ENCODE measurements around the gene PRAMEF14. TPM values are rescaled to one million over a fixed set of nuclear protein-coding genes. Genes with fewer than 3 reads are reported as not detected.
"Not testable (repeated sequence)": the region's sequence is repeated elsewhere in the genome, so short reads cannot be mapped to it uniquely, and the experiment has no call there.

Gene PRAMEF14, protein sequence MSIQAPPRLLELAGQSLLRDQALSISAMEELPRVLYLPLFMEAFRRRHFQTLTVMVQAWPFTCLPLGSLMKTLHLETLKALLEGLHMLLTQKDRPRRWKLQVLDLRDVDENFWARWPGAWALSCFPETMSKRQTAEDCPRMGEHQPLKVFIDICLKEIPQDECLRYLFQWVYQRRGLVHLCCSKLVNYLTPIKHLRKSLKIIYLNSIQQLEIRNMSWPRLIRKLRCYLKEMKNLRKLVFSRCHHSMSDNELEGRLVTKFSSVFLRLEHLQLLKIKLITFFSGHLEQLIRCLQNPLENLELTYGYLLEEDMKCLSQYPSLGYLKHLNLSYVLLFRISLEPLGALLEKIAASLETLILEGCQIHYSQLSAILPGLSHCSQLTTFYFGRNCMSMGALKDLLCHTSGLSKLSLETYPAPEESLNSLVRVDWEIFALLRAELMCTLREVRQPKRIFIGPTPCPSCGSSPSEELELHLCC
- not detected for total RNA-seq

DNA sequence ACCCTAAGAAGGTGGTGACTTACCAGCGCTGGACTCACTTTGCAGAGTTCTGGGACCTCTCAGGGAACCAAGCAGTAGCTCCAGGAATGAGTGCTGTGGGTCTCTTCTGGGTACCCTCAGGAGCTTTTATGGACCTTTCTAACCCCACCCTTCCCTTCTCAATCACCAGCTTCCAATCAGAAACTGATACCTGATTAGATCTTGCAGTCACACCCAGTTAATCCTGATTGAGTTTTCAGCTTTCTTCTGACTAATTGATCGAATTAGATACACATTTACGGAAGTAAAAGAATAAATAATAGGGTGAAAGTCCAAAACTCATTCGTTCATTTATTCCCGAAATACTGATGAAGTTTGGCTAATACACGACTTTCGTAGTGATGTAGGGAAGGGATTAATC is at the start of gene PRAMEF14:
PRAMEF14 (minus strand) TSS at position 101 of the 400 bp plus-strand sequence. CDS start 1,820 bp downstream, outside the sequence.
- not testable (repeated sequence) for H3K9me3 ChIP-seq

DNA sequence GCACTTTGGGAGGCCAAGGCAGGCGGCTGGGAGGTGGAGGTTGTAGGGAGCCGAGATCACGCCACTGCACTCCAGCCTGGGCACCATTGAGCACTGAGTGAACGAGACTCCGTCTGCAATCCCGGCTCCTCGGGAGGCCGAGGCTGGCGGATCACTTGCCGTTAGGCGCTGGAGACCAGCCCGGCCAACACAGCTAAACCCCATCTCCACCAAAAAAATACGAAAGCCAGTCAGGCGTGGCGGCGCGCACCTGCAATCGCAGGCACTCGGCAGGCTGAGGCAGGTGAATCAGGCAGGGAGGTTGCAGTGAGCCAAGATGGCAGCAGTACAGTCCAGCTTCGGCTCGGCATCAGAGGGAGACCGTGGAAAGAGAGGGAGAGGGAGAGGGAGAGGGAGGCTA is 48.4 kb upstream of the PRAMEF14 start:
- 94 to 100% methylated on average over 3 to 22 of the region's 22 CpGs for WGBS, 2 donors (ENCODE audit: low coverage in 1 of 2)

More for the DNA sequence above, at the start of gene PRAMEF14:
- 79 to 80% methylated on average over 1 to 7 of the region's 7 CpGs for WGBS, 2 donors (ENCODE audit: low coverage in 1 of 2)
- H3K27me3 ChIP-seq; intact Hi-C loops (cut with DNase I; ENCODE audit: low total_unique reads); H3K4me1 ChIP-seq; H3K4me3 ChIP-seq; DNase-seq; in situ Hi-C loops (cut with MboI; ENCODE audit: low pct_ligation_motif_present in 1 of 4, low pct_unique_long_range_greater_than_20kb in 1 of 4, low sequenced_read_pairs in 3 of 4); H3K27ac ChIP-seq; H3K36me3 ChIP-seq: not testable (repeated sequence)

DNA sequence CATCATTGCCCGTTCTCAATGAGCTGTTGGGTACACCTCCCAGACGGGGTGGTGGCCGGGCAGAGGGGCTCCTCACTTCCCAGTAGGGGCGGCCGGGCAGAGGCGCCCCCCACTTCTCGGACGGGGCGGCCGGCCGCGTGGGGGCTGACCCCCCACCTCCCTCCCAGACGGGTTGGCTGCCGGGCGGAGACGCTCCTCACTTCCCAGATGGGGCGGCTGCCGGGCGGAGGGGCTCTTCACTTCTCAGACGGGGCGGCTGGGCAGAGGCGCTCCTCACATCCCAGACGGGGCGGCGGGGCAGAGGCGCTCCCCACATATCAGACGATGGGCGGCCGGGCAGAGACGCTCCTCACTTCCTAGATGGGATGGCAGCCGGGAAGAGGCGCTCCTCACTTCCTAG is 47.8 kb upstream of the PRAMEF14 start:
- H3K9me3 ChIP-seq; H3K4me1 ChIP-seq; intact Hi-C loops (cut with DNase I; ENCODE audit: low total_unique reads); H3K27ac ChIP-seq; H3K4me3 ChIP-seq; DNase-seq; H3K27me3 ChIP-seq; in situ Hi-C loops (cut with MboI; ENCODE audit: low pct_ligation_motif_present in 1 of 4, low pct_unique_long_range_greater_than_20kb in 1 of 4, low sequenced_read_pairs in 3 of 4); H3K36me3 ChIP-seq: not testable (repeated sequence)
- 92% methylated on average over 25 of the region's 32 CpGs; no CpG with 5 or more reads in 1 of the 2 donors for WGBS, 2 donors (ENCODE audit: low coverage in 1 of 2)

More for the DNA sequence above, 48.4 kb upstream of the PRAMEF14 start:
- H3K9me3 ChIP-seq; H3K27ac ChIP-seq; intact Hi-C loops (cut with DNase I; ENCODE audit: low total_unique reads); H3K4me3 ChIP-seq; DNase-seq; H3K27me3 ChIP-seq; H3K4me1 ChIP-seq; in situ Hi-C loops (cut with MboI; ENCODE audit: low pct_ligation_motif_present in 1 of 4, low pct_unique_long_range_greater_than_20kb in 1 of 4, low sequenced_read_pairs in 3 of 4); H3K36me3 ChIP-seq: not testable (repeated sequence)

DNA sequence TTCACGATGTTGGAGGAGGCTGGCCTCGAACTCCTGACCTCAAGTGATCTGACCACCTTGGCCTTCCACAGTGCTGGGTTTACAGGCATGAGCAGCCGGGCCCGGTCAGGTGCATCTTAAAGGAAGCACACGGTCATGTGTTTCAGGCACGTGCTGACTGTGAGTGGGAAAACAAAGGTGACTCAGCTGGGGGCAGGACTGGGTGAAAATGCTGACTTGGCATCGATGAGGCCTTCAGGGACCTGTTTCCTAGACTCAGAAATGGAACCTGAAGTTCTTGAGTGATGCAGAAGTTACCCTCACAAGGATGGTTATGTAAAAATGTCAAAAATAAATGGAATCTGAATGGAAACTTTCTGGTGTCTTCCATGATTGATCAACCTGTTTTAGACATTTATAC is 46.1 kb upstream of the PRAMEF14 start:
- WGBS, 2 donors (ENCODE audit: low coverage in 1 of 2) = 71% methylated on average over 7 of the region's 7 CpGs; no CpG with 5 or more reads in 1 of the 2 donors
- H3K27me3 ChIP-seq; H3K9me3 ChIP-seq; intact Hi-C loops (cut with DNase I; ENCODE audit: low total_unique reads); in situ Hi-C loops (cut with MboI; ENCODE audit: low pct_ligation_motif_present in 1 of 4, low pct_unique_long_range_greater_than_20kb in 1 of 4, low sequenced_read_pairs in 3 of 4); H3K27ac ChIP-seq; H3K36me3 ChIP-seq; DNase-seq; H3K4me1 ChIP-seq; H3K4me3 ChIP-seq: not testable (repeated sequence)

DNA sequence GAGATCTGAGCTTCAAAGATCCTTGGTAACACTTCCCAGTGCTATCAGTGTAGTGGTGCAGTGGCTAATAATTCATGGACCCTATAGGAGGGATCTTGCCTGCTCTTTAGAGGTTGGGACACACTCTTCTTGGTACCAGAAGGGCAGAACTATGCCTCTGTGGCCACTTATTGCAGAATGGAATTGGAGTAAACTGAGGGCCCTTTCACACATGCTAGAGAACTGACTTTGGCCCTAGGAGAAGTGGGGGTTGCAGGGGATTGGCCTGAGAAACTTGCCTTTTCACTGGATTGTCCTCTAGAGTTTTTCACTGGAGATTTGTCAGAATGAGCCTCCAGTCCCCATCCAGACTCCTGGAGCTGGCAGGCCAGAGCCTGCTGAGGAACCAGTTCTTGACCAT is 42.4 kb upstream of the PRAMEF14 start, which contains the start of gene PRAMEF17:
PRAMEF17 (plus strand) TSS at position 301 of the 400 bp plus-strand sequence; CDS start at position 327, 26 bp downstream.
- H3K27me3 ChIP-seq; DNase-seq; intact Hi-C loops (cut with DNase I; ENCODE audit: low total_unique reads); H3K9me3 ChIP-seq; H3K36me3 ChIP-seq; H3K4me1 ChIP-seq; H3K4me3 ChIP-seq; H3K27ac ChIP-seq; in situ Hi-C loops (cut with MboI; ENCODE audit: low pct_ligation_motif_present in 1 of 4, low pct_unique_long_range_greater_than_20kb in 1 of 4, low sequenced_read_pairs in 3 of 4): not testable (repeated sequence)

DNA sequence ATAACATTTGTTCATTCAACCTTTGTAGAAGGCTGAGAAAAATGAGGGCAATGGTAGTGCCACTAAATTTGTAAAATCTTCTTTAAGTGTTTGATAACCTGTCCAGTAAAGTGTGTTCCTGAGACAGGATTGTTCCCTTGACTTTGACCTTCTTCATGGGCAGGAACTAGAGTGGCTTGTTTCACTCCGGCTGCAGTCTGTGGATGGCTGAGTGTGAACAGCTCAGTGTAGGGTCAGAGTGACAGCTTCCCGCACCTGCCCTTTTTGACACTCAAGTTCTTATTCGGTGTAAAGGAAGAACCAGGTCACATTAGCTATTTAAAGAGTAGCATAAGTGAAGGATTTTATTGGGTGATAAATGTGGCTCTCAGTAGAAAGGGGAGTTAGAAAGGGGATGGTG is 33.4 kb upstream of the PRAMEF14 start:
- DNase-seq; intact Hi-C loops (cut with DNase I; ENCODE audit: low total_unique reads); H3K27ac ChIP-seq; H3K9me3 ChIP-seq; H3K4me1 ChIP-seq; H3K36me3 ChIP-seq; in situ Hi-C loops (cut with MboI; ENCODE audit: low pct_ligation_motif_present in 1 of 4, low pct_unique_long_range_greater_than_20kb in 1 of 4, low sequenced_read_pairs in 3 of 4); H3K4me3 ChIP-seq; H3K27me3 ChIP-seq: not testable (repeated sequence)
- 75% methylated on average over 3 of the region's 3 CpGs; no CpG with 5 or more reads in 1 of the 2 donors for WGBS, 2 donors (ENCODE audit: low coverage in 1 of 2)

DNA sequence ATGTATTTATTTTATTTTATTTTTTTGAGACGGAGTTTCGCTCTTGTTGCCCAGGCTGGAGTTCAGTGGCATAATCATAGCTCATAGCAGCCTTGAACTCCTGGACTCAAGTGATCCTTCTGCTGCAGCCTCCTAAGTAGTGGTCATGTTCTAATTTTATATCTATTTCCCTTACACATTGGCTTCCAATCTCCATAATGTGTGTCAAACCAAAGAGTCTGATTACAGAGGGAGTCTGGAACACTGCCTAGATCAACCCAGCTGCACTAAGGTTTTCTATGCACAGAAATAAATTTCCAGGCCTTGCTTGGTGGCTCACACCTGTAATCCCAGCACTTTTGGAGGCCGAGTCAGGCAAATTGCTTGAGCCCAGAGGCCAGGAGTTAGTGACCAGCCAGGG is 32.0 kb upstream of the PRAMEF14 start:
- H3K4me1 ChIP-seq; H3K27me3 ChIP-seq; intact Hi-C loops (cut with DNase I; ENCODE audit: low total_unique reads); H3K4me3 ChIP-seq; H3K36me3 ChIP-seq; DNase-seq; in situ Hi-C loops (cut with MboI; ENCODE audit: low pct_ligation_motif_present in 1 of 4, low pct_unique_long_range_greater_than_20kb in 1 of 4, low sequenced_read_pairs in 3 of 4); H3K27ac ChIP-seq; H3K9me3 ChIP-seq: not testable (repeated sequence)
- WGBS, 2 donors (ENCODE audit: low coverage in 1 of 2) = 82 to 100% methylated on average over 2 to 3 of the region's 3 CpGs

DNA sequence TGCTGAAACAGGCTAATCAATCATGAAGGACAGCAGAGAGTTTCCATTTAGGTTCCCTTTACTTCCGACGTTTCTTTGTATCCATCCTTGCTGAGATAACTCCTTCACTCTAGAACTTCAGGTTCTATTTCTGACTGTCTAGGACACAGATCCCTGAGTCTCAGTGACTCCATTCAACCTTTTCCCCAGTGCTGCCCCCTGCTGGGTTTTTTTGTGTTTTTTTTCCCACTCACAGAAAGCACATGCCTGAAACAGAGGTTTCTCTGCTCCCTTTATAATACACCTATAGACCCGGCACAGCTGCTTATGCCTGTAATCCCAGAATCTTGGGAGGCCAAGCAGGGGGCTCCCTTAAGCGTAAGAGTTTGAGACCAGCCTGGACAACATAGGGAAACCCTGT is 21.6 kb upstream of the PRAMEF14 start:
- H3K4me3 ChIP-seq; in situ Hi-C loops (cut with MboI; ENCODE audit: low pct_ligation_motif_present in 1 of 4, low pct_unique_long_range_greater_than_20kb in 1 of 4, low sequenced_read_pairs in 3 of 4); H3K36me3 ChIP-seq; H3K27ac ChIP-seq; DNase-seq; H3K9me3 ChIP-seq; intact Hi-C loops (cut with DNase I; ENCODE audit: low total_unique reads); H3K4me1 ChIP-seq; H3K27me3 ChIP-seq: not testable (repeated sequence)
- WGBS, 2 donors (ENCODE audit: low coverage in 1 of 2) = 74 to 83% methylated on average over 4 of the region's 4 CpGs

DNA sequence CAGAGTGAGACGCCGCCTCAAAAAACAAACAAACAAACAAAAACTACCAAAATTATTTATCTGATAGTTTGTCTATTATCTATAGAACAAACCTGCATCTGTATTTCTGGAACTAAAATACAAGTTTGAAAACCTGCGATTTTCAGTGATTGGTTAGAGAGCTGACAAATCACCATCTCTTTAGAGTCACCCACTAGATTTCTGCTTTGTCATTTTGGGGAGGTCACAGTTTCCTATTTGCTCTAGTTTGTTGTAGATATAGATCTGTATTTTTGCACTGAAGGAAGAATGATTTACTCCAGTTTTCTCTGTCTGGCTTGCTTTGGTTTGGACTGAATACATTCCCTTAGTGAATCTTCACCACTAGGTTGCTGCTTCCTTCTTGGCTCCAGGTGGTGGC is 19.6 kb upstream of the PRAMEF14 start:
- H3K27me3 ChIP-seq; H3K4me3 ChIP-seq; H3K9me3 ChIP-seq; in situ Hi-C loops (cut with MboI; ENCODE audit: low pct_ligation_motif_present in 1 of 4, low pct_unique_long_range_greater_than_20kb in 1 of 4, low sequenced_read_pairs in 3 of 4); H3K36me3 ChIP-seq; DNase-seq; H3K4me1 ChIP-seq; intact Hi-C loops (cut with DNase I; ENCODE audit: low total_unique reads); H3K27ac ChIP-seq: not testable (repeated sequence)
- 85 to 92% methylated on average over 3 of the region's 3 CpGs for WGBS, 2 donors (ENCODE audit: low coverage in 1 of 2)

DNA sequence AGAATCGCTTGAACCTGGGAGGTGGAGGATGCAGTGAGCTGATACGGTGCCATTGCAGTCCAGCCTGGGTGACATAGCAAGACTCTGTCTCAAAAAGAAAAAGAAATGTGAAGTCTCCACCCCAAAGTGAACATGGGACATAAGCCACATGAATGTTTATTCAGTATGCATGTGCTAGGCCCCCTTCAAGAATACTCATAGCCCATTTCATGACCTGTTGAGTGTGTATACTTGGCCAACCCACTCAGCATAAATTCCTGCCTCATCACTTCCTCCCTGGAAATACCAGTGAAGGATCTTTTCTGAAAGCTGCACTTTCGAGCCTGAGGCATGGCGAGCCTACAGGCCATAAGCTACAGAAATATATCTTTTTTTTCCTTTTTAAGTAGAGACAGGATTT is 18.0 kb upstream of the PRAMEF14 start:
- H3K4me1 ChIP-seq; intact Hi-C loops (cut with DNase I; ENCODE audit: low total_unique reads); H3K27ac ChIP-seq; H3K4me3 ChIP-seq; DNase-seq; H3K36me3 ChIP-seq; H3K9me3 ChIP-seq; in situ Hi-C loops (cut with MboI; ENCODE audit: low pct_ligation_motif_present in 1 of 4, low pct_unique_long_range_greater_than_20kb in 1 of 4, low sequenced_read_pairs in 3 of 4); H3K27me3 ChIP-seq: not testable (repeated sequence)
- WGBS, 2 donors (ENCODE audit: low coverage in 1 of 2) = 71% methylated on average over 2 of the region's 4 CpGs; no CpG with 5 or more reads in 1 of the 2 donors

DNA sequence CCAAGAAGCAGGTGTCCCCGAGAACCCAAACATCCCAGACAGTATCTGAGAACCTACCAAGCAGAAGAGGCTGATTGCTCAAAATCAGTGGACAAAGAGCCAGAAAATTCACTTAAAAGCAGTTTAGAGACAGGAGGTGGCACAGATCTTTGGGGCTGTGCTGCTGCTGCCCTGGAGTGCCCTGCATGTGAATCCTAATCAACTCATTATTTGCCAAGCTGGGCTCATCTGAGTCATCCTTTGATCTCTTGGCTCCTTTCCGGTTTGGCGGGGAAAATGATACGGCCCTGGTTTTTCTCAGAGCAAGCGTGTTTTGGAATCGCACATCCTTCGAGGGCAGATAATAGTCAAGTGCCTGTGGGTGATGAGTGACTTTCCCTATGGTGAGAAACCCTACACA is 15.4 kb upstream of the PRAMEF14 start:
- H3K36me3 ChIP-seq; intact Hi-C loops (cut with DNase I; ENCODE audit: low total_unique reads); H3K4me3 ChIP-seq; H3K27ac ChIP-seq; H3K9me3 ChIP-seq; in situ Hi-C loops (cut with MboI; ENCODE audit: low pct_ligation_motif_present in 1 of 4, low pct_unique_long_range_greater_than_20kb in 1 of 4, low sequenced_read_pairs in 3 of 4); H3K27me3 ChIP-seq; H3K4me1 ChIP-seq; DNase-seq: not testable (repeated sequence)
- 100% methylated on average over 1 of the region's 7 CpGs; no CpG with 5 or more reads in 1 of the 2 donors for WGBS, 2 donors (ENCODE audit: low coverage in 1 of 2)

All from transverse colon (tissue), 4 donors.